GM18502 (cell line): ENCODE measurements around the gene C1QTNF2.

Experiments used
- ATAC-seq: cut with Tn5 transposase; IDR thresholded peaks from one replicate; pipeline ENCODE4 v1.9.1; 2021; ENCODE audit warnings: mild to moderate bottlenecking; ENCODE audit not compliant: unreplicated experiment, poor library complexity

C1QTNF2 gene

GRCh38 chr5:160375701-160376100 is 5.3 kb upstream of the C1QTNF2 start:
- no peak for ATAC-seq

GRCh38 chr5:160375166-160375565 is 4.7 kb upstream of the C1QTNF2 start:
- no peak for ATAC-seq

- ATAC-seq: no peak
Measured at GRCh38 chr5:160371294-160371693, 868 bp upstream of the C1QTNF2 start.

GRCh38 chr5:160370713-160371034 is 248 bp upstream of the C1QTNF2 start:
- no peak for ATAC-seq

- ATAC-seq: no peak
Measured at GRCh38 chr5:160367885-160368284, 2.5 kb downstream of the C1QTNF2 start.

- no peak for ATAC-seq
Measured at GRCh38 chr5:160367261-160367660, 3.2 kb downstream of the C1QTNF2 start.

- no peak for ATAC-seq
Measured at GRCh38 chr5:160366230-160366629, 4.2 kb downstream of the C1QTNF2 start.

GRCh38 chr5:160363660-160364395 is 6.6 kb downstream of the C1QTNF2 start:
- ATAC-seq: no peak

GRCh38 chr5:160363211-160363610 is 7.2 kb downstream of the C1QTNF2 start:
- ATAC-seq: no peak

GRCh38 chr5:160361624-160362228 is 8.7 kb downstream of the C1QTNF2 start:
- ATAC-seq: no peak

GRCh38 chr5:160360310-160360709 is 10.1 kb downstream of the C1QTNF2 start:
- ATAC-seq: no peak

GRCh38 chr5:160359816-160360215 is 10.6 kb downstream of the C1QTNF2 start:
- ATAC-seq: no peak

- no peak for ATAC-seq
Measured at GRCh38 chr5:160359242-160359641, 11.2 kb downstream of the C1QTNF2 start.

GRCh38 chr5:160357861-160358411 is 12.5 kb downstream of the C1QTNF2 start:
- no peak for ATAC-seq

- ATAC-seq: no peak
Measured at GRCh38 chr5:160357394-160357793, 13.0 kb downstream of the C1QTNF2 start.

- no peak for ATAC-seq
Measured at GRCh38 chr5:160356550-160357347, 13.7 kb downstream of the C1QTNF2 start.

- ATAC-seq: no peak
Measured at GRCh38 chr5:160354666-160355065, 15.8 kb downstream of the C1QTNF2 start.

GRCh38 chr5:160353379-160353778 is 17.0 kb downstream of the C1QTNF2 start:
- ATAC-seq: no peak

GRCh38 chr5:160352308-160352707 is 18.1 kb downstream of the C1QTNF2 start:
- no peak for ATAC-seq

GRCh38 chr5:160349935-160350303 is 20.5 kb downstream of the C1QTNF2 start:
- no peak for ATAC-seq

- ATAC-seq: no peak
Measured at GRCh38 chr5:160349249-160349934, 21.0 kb downstream of the C1QTNF2 start.
